DMS153 treated with DMSO at 0.1 percent for 48 hours (cell line): ENCODE measurements around the gene ZNF740.
"Not testable (repeated sequence)": the region's sequence is repeated elsewhere in the genome, so short reads cannot be mapped to it uniquely, and the experiment has no call there.

Experiments
- DNase-seq: peaks from one replicate; lab custom pipeline; 2025; ENCODE audit not compliant: unreplicated experiment; lab: John Stamatoyannopoulos, UW

Gene ZNF740

DNA sequence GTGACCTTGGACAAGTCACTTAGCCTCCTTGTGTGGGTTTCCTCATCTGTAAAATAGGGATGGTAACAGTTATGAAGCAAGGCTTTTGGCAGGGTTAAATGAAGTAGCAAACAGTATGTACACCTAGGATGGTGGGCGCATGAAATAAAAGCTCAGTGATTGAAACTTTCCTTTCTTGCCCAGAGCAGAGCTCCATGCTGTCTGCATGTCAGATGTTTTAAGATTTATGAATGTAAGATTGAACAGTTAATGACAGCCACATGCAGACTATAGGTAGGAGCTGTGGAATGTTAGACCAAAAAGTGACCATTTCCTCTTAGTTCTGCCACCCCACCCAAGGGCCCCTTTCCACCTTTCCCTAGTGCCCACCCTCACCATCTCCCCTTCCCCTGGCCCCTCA is 14.5 kb downstream of the ZNF740 start:
- DNase-seq = no peak

- no peak for DNase-seq
Observed at GRCh38 chr12:53195516-53196420, 15.2 kb downstream of the ZNF740 start.

DNA sequence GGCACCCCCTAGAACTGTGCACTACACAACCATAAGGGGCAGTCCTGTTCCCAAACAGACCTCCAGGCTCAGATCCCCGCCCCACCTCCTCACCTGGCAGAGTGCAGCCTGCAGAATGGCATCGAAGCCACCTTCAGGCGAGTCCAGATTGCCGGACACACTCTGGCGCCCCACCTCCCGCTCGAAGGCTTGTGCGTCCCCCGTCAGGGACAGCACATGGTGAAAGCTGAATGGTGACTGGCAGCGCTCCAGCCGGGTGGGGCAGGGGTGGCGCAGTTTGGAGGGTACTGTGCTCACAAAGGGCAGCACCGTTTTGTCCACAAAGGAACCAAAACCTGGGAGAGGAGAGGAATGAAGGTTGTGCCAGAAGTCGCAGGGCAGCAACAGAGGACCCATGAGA is 16.0 kb downstream of the ZNF740 start:
- DNase-seq = no peak

GRCh38 chr12:53197011-53197640 is 16.6 kb downstream of the ZNF740 start:
- DNase-seq = no peak

GRCh38 chr12:53198486-53199110 is 18.1 kb downstream of the ZNF740 start:
- DNase-seq = no peak

DNA sequence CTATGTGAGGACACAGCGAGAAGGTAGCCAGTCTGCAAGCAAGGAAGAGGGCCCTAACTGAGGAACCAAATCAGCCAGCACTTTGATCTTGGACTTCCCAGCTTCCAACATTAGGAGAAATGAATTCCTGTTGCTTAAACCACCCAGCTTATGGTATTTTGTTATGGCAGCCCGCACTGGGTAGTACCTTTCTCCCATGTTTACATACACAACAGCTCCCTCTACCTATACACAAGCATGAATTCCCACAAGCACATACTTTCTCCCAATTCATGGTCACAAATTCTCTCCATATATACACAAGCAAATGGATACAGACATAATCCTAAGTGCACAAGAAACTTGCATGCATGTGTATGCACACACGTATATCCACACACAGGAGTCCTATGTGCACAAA is 19.2 kb downstream of the ZNF740 start:
- DNase-seq = no peak

GRCh38 chr12:53200107-53200457 is 19.6 kb downstream of the ZNF740 start:
- no peak for DNase-seq

DNA sequence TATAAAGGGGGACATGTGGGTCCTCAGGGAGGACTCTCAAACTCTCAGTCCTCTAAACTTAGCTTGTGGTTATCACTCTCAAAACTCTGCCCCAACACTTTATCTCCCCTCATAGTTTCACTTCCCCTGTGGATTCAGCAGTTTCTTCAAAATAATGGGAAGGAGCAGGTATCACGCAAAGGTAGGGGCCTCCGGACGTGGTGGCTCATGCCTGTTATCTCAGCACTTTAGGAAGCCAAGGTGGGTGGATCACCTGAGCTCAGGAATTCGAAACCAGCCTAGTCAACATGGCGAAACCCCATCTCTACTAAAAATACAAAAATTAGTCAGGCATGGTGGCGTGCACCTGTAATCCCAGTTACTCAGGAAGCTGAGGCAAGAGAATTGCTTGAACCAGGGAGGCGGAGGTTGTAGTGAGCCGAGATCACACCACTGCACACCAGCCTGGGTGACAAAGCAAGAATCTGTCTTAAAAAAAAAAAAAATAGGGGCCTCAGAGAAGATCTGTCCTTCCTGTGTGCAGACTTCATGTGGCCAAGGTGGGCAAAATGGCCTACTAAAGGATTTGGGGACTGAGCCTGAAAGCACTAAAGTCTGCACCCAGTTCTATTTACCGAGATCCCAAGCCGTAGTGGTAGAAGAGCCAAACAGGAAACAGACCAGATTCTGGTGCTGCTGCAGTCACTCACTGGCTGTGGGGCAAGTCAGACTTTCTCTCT is 20.1 kb downstream of the ZNF740 start:
- no peak for DNase-seq

DNA sequence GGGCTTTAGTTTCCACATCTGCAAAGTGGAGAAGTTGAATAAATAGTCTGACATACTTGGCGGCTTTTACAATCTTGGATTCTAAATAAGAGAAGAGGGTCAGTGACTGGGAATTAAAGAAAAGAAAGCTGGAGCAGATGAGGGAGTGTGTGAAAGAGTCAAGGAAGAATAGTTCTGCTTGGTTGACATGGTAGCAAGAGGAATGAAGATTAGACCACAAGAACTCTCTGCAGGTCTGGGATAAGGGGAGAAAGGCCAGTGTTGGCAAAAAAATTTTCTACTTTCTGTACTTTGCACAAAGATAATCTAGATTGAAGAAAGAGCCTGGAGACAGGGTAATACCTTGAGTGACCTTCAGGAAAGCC is 20.6 kb downstream of the ZNF740 start:
- no peak for DNase-seq

GRCh38 chr12:53201639-53202038 is 21.1 kb downstream of the ZNF740 start:
- no peak for DNase-seq

DNA sequence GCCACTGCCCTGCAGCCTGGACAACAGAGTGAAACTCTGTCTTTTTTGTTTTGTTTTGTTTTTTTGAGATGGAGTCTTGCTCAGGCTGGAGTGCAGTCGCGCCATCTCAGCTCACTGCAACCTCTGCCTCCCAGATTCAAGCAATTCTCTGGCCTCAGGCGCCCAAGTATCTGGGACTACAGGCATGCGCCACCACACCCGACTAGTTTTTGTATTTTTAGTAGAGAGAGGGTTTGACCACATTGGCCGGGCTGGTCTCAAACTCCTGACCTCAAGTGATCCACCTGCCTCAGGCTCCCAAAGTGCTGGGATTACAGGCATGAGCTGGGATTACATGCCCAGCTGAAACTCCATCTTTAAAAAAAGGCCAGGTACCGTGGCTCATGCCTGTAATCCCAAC is 21.8 kb downstream of the ZNF740 start:
- not testable (repeated sequence) for DNase-seq

DNA sequence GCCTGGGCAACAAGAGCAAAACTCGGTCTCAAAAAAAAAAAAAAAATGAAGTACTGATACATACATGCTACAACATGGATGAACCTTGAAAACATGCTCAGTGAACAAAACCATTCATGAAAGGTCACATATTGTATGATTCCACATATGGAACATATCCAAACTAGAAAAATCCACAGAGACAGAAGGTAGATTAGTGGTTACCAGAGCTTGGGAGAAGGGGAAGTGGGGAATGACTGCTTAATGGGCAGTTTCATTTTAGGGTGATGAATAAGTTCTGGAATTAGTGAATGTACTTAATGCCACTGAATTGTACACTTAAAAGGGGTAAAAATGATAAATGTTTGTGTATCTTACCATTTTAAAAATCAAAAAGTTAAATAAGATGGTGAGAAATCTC is 23.8 kb downstream of the ZNF740 start:
- no peak for DNase-seq

DNA sequence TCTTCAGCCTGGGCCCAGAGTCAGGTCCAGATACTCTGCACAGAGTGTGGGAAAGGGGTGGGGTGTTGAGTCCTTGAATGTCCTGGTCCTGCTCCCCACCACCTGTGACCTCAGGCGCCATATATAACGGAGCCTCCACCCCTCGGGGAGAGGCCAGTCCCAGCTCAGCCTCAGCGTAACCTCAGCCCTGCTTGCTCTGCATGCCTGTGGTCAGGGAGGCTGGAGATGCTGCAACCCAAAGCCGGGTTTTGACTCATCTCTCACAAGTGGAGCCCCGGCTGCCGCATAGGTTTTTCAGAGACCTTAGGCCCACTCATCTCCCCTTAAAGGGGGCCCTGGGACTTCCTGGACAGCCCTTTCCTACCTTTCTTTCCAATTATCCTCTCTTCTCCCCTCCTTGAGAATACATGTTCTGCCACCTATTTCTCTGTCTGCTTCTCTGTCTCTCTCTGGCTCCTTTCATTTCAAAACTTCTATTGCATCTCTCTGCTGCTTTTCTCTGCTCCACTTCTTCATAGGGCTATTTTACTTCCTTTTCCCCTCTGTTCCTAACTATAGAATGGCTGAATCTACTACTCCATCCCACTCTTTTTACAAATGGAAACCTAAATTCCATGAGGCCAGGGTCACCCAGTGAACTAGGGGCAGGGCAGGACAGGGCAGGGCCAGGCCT is 25.4 kb downstream of the ZNF740 start:
- DNase-seq = no peak

DNA sequence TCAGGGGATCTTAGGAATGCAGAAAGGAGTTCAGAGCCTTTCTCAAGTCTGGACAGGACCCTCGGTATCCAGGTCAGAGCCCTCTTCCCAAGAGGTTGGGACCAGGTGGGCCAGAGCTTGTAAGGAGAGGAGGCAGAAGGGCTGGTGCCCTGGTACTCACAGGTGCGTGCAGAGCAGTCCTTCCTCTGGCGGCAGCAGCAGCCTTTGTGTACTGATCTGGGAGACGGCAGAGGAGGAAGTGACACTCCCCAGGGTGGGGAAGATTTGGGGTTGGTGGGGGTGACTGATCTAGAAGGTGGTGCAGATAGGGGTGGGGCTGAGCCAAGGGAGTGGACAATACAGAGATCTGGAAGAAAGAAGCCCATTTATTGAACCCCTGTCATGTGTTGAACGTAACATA is 26.5 kb downstream of the ZNF740 start, which contains the start of gene ITGB7:
Gene ITGB7 (minus strand): TSS at position 210 of the 400 bp plus-strand sequence. CDS start 6,808 bp downstream, outside the sequence.
- no peak for DNase-seq

- no peak for DNase-seq
Observed at GRCh38 chr12:53208435-53208834, 27.9 kb downstream of the ZNF740 start.

GRCh38 chr12:53208877-53209463 is 28.4 kb downstream of the ZNF740 start:
- no peak for DNase-seq

- no peak for DNase-seq
Observed at GRCh38 chr12:53210843-53211242, 30.3 kb downstream of the ZNF740 start.

DNA sequence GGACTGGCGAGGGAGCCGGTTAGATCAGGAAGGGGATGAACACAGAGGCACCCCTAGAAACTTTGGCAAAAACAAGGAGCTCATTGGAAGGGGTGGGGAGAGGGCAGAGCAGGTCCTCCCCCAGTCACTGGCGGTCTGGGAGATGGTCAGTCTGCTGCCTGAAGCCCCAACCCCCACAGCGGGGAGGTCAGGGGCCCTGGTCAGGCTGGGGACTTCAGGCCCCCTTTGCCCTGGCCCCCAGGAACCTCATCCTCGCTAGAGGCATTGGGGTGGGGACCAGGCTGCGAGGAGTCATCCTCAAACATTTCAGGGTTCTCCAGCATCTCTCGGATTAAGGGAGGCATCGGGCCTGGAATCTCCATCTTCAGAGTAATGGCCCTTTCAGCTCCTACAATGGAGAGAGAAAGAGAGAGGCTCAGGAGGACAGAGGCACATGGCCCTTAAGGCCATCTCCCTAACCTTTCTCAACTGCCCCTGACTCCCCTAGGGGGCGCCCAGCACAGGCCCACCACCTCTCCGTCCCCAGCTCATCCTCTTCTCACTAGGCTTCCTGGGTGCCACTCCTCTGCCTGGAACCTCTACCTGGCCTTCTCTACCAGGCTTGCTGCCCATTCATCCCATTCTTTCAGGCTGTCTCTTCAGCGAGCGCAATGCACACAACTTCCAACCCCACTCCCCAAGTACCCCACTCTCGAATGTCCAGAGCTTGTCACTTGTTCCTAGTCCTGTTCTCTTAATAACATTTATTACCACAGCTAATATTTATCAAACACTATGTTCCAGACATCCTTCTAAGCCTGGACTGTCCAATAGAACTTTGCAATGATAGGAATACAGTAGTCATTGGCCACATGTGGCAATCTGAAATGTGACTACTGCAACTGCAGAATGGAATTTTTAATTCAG is 31.2 kb downstream of the ZNF740 start:
- DNase-seq = no peak

- no peak for DNase-seq
Observed at GRCh38 chr12:53212931-53213330, 32.4 kb downstream of the ZNF740 start.
